HAP-1 (cell line): Measurements from ENCODE around the gene ZNF700.
"Not testable (repeated sequence)": the region's sequence is repeated elsewhere in the genome, so short reads cannot be mapped to it uniquely, and the experiment has no call there.

ENCODE experiments used
- DNase-seq, 2 experiments: peaks; one replicate each; pipeline ENCODE4 v3.0.0-alpha.2; 2016 to 2020; ENCODE audit warnings: low spot score in 2 of 2
- H3K27me3 ChIP-seq: fragments of 250-450 bp; sonication (Bioruptor Pico); 2 replicates; pipeline ENCODE4 v1.5.1; 2020; ENCODE audit warnings: low read depth, mild to moderate bottlenecking, moderate library complexity
- H3K36me3 ChIP-seq: fragments of 250-450 bp; sonication (Bioruptor Pico); replicated peaks from 2 replicates; pipeline ENCODE4 v1.5.1; 2020; ENCODE audit warnings: mild to moderate bottlenecking
- H3K4me1 ChIP-seq: fragments of 250-450 bp; sonication (Bioruptor Pico); 2 replicates; pipeline ENCODE4 v1.5.1; 2020; ENCODE audit warnings: mild to moderate bottlenecking
- H3K4me3 ChIP-seq: fragments of 250-450 bp; sonication (Bioruptor Pico); 2 replicates; pipeline ENCODE4 v1.5.1; 2020; ENCODE audit warnings: mild to moderate bottlenecking, moderate library complexity
- H3K9me3 ChIP-seq: fragments of 250-450 bp; sonication (Bioruptor Pico); 2 replicates; pipeline ENCODE4 v1.5.1; 2020; ENCODE audit warnings: mild to moderate bottlenecking, moderate library complexity
- in situ Hi-C: fragments of 300-500 bp; cut with MboI; formaldehyde crosslinking; loops from 3 replicates; pipeline ENCODE4 v1.14.3; 2020; ENCODE audit warnings: low sequenced_read_pairs, inconsistent platforms, mixed read lengths

ZNF700 gene

DNA sequence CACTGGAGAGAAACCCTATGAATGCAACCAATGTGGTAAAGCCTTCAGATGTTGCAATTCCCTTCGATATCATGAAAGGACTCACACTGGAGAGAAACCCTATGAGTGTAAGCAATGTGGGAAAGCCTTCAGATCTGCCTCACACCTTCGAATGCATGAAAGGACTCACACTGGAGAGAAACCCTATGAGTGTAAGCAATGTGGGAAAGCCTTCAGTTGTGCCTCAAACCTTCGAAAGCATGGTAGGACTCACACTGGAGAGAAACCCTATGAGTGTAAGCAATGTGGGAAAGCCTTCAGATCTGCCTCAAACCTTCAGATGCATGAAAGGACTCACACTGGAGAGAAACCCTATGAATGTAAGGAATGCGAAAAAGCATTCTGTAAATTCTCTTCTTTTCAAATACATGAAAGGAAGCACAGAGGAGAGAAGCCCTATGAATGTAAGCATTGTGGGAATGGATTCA, 24.7 kb downstream of the ZNF700 start:
- in situ Hi-C loops, H3K4me1 ChIP-seq, H3K4me3 ChIP-seq, H3K27me3 ChIP-seq, DNase-seq: not testable (repeated sequence)
- H3K9me3 ChIP-seq = peaks cover 45% of the 10 kb centered on the region
- H3K36me3 ChIP-seq = peaks cover 37% of the 10 kb centered on the region

DNA sequence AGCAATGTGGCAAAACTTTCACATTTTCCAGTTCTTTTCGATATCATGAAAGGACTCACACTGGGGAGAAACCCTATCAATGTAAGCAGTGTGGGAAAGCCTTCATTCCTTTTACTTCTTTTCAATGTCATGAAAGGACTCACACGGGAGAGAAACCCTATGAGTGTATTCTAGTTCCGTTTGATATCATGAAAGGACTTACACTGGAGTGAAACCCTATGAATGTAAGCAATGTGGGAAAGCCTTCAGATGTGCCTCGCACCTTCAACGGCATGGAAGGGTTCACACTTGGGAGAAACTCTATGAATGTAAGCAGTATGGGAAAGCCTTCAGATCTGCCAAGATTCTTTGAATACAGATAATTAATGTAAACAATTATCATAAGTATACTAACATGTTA, 25.4 kb downstream of the ZNF700 start:
- in situ Hi-C loops = no loop called here
- Histone ChIP-seq H3K36me3 (peaks cover 37% of the 10 kb centered on the region), H3K4me3 (no peak overlapping the region), H3K27me3 (no peaks in the 10 kb centered on the region), H3K4me1 (no peaks in the 10 kb centered on the region), H3K9me3 (peaks cover 41% of the 10 kb centered on the region)
- DNase-seq = no peak

GRCh38 chr19:11963566-11964355, 38.9 kb downstream of the ZNF700 start:
- H3K27me3 ChIP-seq = no peaks in the 10 kb centered on the region
- no peak overlapping the region for H3K4me3 ChIP-seq
- no peaks in the 10 kb centered on the region for H3K36me3 ChIP-seq
- no peaks in the 10 kb centered on the region for H3K4me1 ChIP-seq
- peak in 1 of 2 experiments; percentile 44 for DNase-seq
- no peaks in the 10 kb centered on the region for H3K9me3 ChIP-seq
- in situ Hi-C loops = no loop called here

- no peaks in the 10 kb centered on the region for H3K9me3 ChIP-seq
- DNase-seq = no peak
- no peaks in the 10 kb centered on the region for H3K36me3 ChIP-seq
- no peaks in the 10 kb centered on the region for H3K27me3 ChIP-seq
- no peaks in the 10 kb centered on the region for H3K4me1 ChIP-seq
- in situ Hi-C loops = no loop called here
- no peak overlapping the region for H3K4me3 ChIP-seq
Measured at GRCh38 chr19:11964496-11964857, 39.6 kb downstream of the ZNF700 start.

- in situ Hi-C loops = no loop called here
- no peak for DNase-seq
- Histone ChIP-seq H3K4me1 (no peaks in the 10 kb centered on the region), H3K27me3 (no peaks in the 10 kb centered on the region), H3K4me3 (no peak within 1 kb of the TSS), H3K36me3 (no peaks in the 10 kb centered on the region), H3K9me3 (no peaks in the 10 kb centered on the region)
Measured at GRCh38 chr19:11964858-11965645, 40.1 kb downstream of the ZNF700 start, which contains the start of gene ZNF763. ZNF763 (plus strand) TSS chr19:11965040; CDS start chr19:11965209, 169 bp downstream.

DNA sequence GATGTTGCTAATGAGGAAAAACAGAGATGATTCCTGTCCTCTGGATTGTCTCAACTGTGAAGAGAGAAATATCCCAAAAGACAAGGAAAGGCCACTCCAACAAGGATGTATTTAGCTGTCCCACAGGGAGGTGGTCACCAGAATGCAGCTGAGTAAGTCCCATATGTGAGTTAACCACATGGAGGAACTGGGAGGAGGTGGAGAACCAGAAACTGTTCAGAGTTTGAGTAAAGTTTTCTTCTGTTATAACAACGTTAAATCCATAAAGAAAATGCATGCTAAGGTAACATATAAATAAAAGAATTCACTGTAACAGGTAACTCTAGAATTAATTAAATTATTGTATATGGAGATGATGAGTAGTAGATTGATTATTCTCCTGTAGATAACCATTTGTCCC, 45.3 kb downstream of the ZNF700 start:
- no peaks in the 10 kb centered on the region for H3K27me3 ChIP-seq
- no peak for DNase-seq
- H3K9me3 ChIP-seq = no peaks in the 10 kb centered on the region
- in situ Hi-C loops = no loop called here
- H3K4me1 ChIP-seq = no peaks in the 10 kb centered on the region
- no peaks in the 10 kb centered on the region for H3K36me3 ChIP-seq
- H3K4me3 ChIP-seq = no peak overlapping the region

DNA sequence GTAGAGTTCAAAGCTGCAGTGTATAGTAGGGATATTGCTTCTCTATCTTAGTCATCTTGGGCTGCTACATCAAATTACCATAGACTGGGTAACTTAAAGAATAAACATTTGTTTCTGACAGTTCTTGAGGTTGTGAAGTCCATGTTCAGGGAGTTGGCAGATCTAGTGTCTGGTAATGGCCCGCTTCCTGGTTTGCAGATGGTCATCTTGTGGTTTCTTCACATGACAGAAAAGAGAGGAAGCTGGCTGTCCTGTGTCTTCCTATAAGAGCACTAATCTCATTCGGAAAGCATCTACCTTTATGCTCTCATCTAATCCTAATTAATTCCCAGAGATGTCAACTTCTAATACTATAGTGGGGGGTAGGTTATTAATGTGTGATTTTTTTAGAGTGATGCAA, 46.1 kb downstream of the ZNF700 start:
- in situ Hi-C loops = no loop called here
- Histone ChIP-seq H3K27me3 (no peaks in the 10 kb centered on the region), H3K4me3 (no peak overlapping the region), H3K36me3 (no peaks in the 10 kb centered on the region), H3K4me1 (no peaks in the 10 kb centered on the region), H3K9me3 (no peaks in the 10 kb centered on the region; the same call in 1 of the 2 replicates)
- DNase-seq = no peak

DNA sequence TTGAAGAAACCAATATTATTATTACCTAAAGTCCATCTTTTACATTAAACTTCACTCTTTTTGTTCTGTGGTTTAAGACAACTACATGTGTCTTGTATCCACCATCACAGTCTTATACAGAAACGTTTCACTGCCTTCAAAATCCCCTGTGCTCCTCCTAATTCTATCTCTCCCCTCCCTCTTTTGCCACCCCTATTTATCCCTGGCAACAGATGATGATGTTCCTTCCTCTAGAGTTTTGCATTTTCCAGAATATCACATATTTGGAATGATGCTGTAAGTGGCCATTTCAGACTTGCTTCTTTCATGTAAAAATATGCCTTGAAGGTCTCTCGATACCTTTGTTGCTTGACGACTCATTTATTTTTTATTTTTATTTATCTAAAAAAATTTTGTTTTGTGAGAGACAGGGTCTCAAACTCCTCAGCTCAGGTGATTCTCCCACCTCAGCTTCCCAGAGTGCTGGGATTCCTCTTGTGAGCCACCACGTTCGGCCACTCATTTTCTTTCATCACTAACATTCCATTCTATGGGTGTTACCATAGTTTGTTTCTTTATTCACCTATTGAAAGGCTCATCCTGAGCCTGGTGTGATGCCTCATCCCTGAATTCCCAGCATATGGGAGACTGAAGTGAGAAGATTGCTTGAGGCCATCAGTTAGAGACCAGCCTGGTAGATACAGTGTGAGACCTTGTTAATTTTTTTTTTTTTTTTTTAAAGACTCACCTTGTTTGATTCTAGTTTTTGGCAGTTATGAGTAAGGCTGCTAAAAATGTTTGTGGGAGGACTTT, 48.3 kb downstream of the ZNF700 start:
- Histone ChIP-seq H3K4me1 (no peaks in the 10 kb centered on the region), H3K27me3 (no peaks in the 10 kb centered on the region), H3K4me3 (no peak overlapping the region), H3K9me3 (peaks cover 2% of the 10 kb centered on the region; the same call in 1 of the 2 replicates), H3K36me3 (no peaks in the 10 kb centered on the region)
- no peak for DNase-seq
- in situ Hi-C loops = no loop called here

DNA sequence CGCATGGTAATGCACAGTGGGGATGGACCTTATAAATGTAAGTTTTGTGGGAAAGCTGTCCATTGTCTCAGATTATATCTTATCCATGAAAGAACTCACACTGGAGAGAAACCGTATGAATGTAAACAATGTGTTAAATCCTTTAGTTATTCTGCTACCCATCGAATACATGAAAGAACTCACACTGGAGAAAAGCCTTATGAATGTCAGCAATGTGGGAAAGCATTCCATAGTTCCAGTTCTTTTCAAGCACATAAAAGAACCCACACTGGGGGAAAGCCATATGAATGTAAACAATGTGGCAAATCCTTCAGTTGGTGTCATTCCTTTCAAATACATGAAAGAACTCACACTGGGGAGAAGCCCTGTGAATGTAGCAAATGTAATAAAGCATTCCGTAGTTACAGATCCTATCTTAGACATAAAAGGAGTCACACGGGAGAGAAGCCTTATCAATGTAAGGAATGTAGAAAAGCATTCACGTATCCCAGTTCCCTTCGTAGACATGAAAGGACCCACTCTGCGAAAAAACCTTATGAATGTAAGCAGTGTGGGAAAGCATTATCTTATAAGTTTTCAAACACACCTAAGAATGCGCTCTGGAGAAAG, 53.7 kb downstream of the ZNF700 start:
- Histone ChIP-seq H3K27me3 (no peaks in the 10 kb centered on the region), H3K4me3 (no peak overlapping the region), H3K36me3 (no peaks in the 10 kb centered on the region), H3K9me3 (peaks cover 14% of the 10 kb centered on the region), H3K4me1 (no peaks in the 10 kb centered on the region)
- in situ Hi-C loops = no loop called here
- DNase-seq = no peak

DNA sequence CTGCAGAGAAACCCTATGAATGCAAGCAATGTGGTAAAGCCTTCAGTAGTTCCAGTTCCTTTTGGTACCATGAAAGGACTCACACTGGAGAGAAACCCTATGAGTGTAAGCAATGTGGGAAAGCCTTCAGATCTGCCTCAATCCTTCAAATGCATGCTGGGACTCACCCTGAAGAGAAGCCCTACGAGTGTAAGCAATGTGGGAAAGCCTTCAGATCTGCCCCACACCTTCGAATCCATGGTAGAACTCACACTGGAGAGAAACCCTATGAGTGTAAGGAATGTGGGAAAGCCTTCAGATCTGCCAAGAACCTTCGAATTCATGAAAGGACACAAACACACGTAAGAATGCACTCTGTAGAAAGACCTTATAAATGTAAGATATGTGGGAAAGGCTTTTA, 54.6 kb downstream of the ZNF700 start:
- no peaks in the 10 kb centered on the region for H3K4me1 ChIP-seq
- H3K4me3 ChIP-seq = no peak overlapping the region
- no peaks in the 10 kb centered on the region for H3K36me3 ChIP-seq
- DNase-seq = no peak
- peaks cover 14% of the 10 kb centered on the region for H3K9me3 ChIP-seq
- H3K27me3 ChIP-seq = no peaks in the 10 kb centered on the region
- in situ Hi-C loops = no loop called here

GRCh38 chr19:11982526-11982925, 57.6 kb downstream of the ZNF700 start:
- Histone ChIP-seq H3K9me3 (peaks cover 17% of the 10 kb centered on the region; the same call in 1 of the 2 replicates), H3K4me3 (no peak overlapping the region), H3K36me3 (no peaks in the 10 kb centered on the region), H3K27me3 (no peaks in the 10 kb centered on the region), H3K4me1 (no peaks in the 10 kb centered on the region)
- DNase-seq = no peak
- in situ Hi-C loops = no loop called here

DNA sequence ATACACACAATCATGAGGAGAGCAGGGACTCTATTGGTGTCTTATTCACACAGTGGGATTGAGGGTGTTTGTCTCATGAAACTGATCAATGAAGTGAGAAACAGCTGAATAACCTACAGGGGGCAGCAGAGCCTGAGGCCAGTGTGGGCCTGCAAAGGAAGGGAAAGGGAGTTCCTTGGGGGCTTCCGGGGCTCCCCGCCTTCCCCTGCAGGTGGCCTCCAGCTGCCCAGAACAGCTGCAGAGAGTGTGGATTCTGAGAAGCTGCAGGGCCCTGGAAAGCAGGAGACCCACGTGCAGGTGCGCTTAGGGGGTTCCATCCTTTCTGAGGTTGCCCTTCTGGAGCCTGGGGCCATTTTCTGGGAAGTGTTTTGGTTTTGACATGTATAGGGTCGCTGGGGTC, 60.1 kb downstream of the ZNF700 start:
- DNase-seq = no peak

DNA sequence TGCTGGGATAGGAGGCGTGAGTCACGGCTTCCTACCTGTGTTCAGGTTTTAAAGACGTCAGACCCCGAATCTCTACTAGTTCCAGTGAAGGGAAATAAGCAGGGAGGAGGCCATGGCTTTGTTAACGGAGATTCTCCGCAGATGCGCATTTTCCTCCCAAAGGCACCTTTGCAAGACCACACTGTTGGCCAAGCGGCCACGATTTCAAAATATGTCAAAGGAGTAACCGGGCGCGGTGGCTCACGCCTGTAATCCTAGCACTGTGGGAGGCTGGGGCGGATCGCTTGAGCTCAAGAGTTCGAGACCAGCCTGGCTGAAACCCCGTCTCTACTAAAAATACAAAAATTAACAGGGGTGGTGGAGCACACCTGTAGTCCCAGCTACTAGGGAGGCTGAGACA, 61.8 kb downstream of the ZNF700 start:
- Histone ChIP-seq H3K4me3 (no peak overlapping the region), H3K27me3 (no peaks in the 10 kb centered on the region), H3K4me1 (no peaks in the 10 kb centered on the region), H3K9me3 (peaks cover 3% of the 10 kb centered on the region; the same call in 1 of the 2 replicates), H3K36me3 (no peaks in the 10 kb centered on the region)
- in situ Hi-C loops = no loop called here
- DNase-seq = no peak

More for the DNA sequence above, 60.1 kb downstream of the ZNF700 start:
- no peak overlapping the region for H3K4me3 ChIP-seq
- no peaks in the 10 kb centered on the region for H3K27me3 ChIP-seq
- in situ Hi-C loops = no loop called here
- no peaks in the 10 kb centered on the region for H3K36me3 ChIP-seq
- no peaks in the 10 kb centered on the region for H3K4me1 ChIP-seq
- peaks cover 3% of the 10 kb centered on the region; the same call in 1 of the 2 replicates for H3K9me3 ChIP-seq
